Measurements from ENCODE around the gene SLC27A5. TPM values are rescaled to one million over a fixed set of nuclear protein-coding genes. Genes with fewer than 3 reads are reported as not detected.

Gene SLC27A5
- total and polyA plus RNA-seq, 9 of the 15 experiments (the other 6 are each of a cell fraction or from before 2014, with no cell fraction given) = 42.2 to 318 (median 64.7) TPM

DNA sequence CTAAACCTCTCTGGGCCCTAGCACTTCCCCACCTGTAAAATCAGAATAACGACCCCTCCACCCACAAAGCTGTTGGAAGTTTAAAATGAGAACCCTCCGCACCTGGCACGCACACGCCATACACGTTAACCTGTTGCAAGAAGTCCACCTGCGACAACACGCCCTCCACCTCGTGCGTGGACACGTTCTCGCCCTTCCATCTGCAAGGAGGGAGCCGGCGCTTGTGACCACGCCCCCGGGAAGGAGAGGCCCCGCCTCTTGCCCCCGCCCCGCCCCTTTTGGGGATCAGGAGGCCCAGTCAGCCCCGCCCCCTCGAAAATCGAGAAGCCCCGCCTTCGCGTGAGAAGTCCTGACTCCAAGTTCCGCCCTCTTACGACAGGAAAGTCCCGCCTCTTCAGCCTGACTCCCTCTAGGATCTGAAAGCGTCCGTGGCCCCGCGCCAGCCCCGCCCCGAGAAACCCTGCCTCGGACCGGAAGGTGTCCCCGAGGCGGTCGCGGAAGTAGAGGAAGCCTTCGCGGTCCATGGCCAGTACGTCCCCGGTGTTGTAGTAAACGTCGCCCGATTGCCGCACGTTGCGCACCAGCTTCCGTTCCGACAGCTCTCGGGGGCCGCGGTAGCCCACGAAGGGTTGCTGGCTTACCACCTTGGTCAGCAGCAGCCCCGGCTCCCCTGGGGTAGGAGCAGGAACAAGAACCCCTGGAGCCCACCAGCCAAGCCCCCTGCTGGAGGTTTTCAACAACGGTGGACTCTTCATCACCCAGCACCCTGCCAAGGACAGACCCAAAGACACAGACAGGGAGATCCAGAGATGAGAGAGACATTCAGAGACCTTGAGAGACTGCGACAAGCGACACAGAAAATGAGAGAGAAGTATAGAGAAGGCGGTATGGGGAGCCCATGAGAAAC lies 12.5 kb downstream of the SLC27A5 start (continued):
- 0 out of 4 replicates have a peak, but pooled peaks of 1 of the 2 experiments have one; percentile 21 for TF ChIP-seq ARNT (IDR thresholded peaks at IDR 0.05)
- TF ChIP-seq ZFP36 (IDR thresholded peaks at IDR 0.05; ENCODE audit: low read depth, low read length, partially characterized antibody) = peak; percentile 42
- TF ChIP-seq, protein P1, sequence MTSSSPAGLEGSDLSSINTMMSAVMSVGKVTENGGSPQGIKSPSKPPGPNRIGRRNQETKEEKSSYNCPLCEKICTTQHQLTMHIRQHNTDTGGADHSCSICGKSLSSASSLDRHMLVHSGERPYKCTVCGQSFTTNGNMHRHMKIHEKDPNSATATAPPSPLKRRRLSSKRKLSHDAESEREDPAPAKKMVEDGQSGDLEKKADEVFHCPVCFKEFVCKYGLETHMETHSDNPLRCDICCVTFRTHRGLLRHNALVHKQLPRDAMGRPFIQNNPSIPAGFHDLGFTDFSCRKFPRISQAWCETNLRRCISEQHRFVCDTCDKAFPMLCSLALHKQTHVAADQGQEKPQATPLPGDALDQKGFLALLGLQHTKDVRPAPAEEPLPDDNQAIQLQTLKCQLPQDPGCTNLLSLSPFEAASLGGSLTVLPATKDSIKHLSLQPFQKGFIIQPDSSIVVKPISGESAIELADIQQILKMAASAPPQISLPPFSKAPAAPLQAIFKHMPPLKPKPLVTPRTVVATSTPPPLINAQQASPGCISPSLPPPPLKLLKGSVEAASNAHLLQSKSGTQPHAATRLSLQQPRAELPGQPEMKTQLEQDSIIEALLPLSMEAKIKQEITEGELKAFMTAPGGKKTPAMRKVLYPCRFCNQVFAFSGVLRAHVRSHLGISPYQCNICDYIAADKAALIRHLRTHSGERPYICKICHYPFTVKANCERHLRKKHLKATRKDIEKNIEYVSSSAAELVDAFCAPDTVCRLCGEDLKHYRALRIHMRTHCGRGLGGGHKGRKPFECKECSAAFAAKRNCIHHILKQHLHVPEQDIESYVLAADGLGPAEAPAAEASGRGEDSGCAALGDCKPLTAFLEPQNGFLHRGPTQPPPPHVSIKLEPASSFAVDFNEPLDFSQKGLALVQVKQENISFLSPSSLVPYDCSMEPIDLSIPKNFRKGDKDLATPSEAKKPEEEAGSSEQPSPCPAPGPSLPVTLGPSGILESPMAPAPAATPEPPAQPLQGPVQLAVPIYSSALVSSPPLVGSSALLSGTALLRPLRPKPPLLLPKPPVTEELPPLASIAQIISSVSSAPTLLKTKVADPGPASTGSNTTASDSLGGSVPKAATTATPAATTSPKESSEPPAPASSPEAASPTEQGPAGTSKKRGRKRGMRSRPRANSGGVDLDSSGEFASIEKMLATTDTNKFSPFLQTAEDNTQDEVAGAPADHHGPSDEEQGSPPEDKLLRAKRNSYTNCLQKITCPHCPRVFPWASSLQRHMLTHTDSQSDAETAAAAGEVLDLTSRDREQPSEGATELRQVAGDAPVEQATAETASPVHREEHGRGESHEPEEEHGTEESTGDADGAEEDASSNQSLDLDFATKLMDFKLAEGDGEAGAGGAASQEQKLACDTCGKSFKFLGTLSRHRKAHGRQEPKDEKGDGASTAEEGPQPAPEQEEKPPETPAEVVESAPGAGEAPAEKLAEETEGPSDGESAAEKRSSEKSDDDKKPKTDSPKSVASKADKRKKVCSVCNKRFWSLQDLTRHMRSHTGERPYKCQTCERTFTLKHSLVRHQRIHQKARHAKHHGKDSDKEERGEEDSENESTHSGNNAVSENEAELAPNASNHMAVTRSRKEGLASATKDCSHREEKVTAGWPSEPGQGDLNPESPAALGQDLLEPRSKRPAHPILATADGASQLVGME (CRISPR knock-in tag; IDR thresholded peaks at IDR 0.05) = peak; percentile 82; the same call in 1 of the 2 replicates
- TF ChIP-seq ZNF583 (CRISPR knock-in tag; IDR thresholded peaks at IDR 0.05) = peak; percentile 51; the same call in 1 of the 2 replicates
- no peak for TF ChIP-seq ZNF316 (IDR thresholded peaks at IDR 0.05)
- peak; percentile 95 for TF ChIP-seq NR2C1 (IDR thresholded peaks at IDR 0.05)
- TF ChIP-seq NR2C1 (tag; IDR thresholded peaks at IDR 0.05) = peak; percentile 97
- peak; percentile 89 for TF ChIP-seq DIDO1 (tag; IDR thresholded peaks at IDR 0.05; ENCODE audit: low read depth)
- TF ChIP-seq TAF7 (tag; IDR thresholded peaks at IDR 0.05) = peak; percentile 85
- no peak for TF ChIP-seq YBX1 (IDR thresholded peaks at IDR 0.05)
- no peak for TF ChIP-seq BDP1 (IDR thresholded peaks at IDR 0.05; ENCODE audit: insufficient read depth, insufficient read length)
- TF ChIP-seq PHB2 (IDR thresholded peaks at IDR 0.05; ENCODE audit: low read depth) = no peak
- TF ChIP-seq KDM2B (CRISPR knock-in tag; IDR thresholded peaks at IDR 0.05) = no peak
- no peak for TF ChIP-seq PRMT5 (CRISPR knock-in tag; IDR thresholded peaks at IDR 0.05)
- TF ChIP-seq, protein P2, sequence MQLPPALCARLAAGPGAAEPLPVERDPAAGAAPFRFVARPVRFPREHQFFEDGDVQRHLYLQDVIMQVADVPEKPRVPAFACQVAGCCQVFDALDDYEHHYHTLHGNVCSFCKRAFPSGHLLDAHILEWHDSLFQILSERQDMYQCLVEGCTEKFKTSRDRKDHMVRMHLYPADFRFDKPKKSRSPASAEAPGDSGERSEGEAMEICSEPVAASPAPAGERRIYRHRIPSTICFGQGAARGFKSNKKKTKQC (CRISPR knock-in tag; IDR thresholded peaks at IDR 0.05) = no peak
- TF ChIP-seq, protein P3, sequence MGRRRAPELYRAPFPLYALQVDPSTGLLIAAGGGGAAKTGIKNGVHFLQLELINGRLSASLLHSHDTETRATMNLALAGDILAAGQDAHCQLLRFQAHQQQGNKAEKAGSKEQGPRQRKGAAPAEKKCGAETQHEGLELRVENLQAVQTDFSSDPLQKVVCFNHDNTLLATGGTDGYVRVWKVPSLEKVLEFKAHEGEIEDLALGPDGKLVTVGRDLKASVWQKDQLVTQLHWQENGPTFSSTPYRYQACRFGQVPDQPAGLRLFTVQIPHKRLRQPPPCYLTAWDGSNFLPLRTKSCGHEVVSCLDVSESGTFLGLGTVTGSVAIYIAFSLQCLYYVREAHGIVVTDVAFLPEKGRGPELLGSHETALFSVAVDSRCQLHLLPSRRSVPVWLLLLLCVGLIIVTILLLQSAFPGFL (CRISPR knock-in tag; IDR thresholded peaks at IDR 0.05) = no peak
- TF ChIP-seq GABPB1 (CRISPR knock-in tag; IDR thresholded peaks at IDR 0.05) = peak; percentile 99
- TF ChIP-seq MAZ (CRISPR knock-in tag; conservative IDR thresholded peaks at IDR 0.05 in 1 of 2, IDR thresholded peaks at IDR 0.05 in 1 of 2) = peak; percentile 86 to 93
- TF ChIP-seq RFX1 (IDR thresholded peaks at IDR 0.05) = no peak
- TF ChIP-seq SREBF2 (CRISPR knock-in tag; IDR thresholded peaks at IDR 0.05) = no peak
- TF ChIP-seq MAFF (IDR thresholded peaks at IDR 0.05; ENCODE audit: low read length) = no peak
- peak; percentile 91 for TF ChIP-seq NR2C2 (CRISPR knock-in tag; IDR thresholded peaks at IDR 0.05)
- peak; percentile 98 for TF ChIP-seq NR2C2 (tag; IDR thresholded peaks at IDR 0.05)
- TF ChIP-seq ZNF695 (CRISPR knock-in tag; IDR thresholded peaks at IDR 0.05) = no peak

All from K562 (cell line).